ENCODE results near the gene ZNF732.
"Not testable (repeated sequence)": the region's sequence is repeated elsewhere in the genome, so short reads cannot be mapped to it uniquely, and the experiment has no call there.

The ZNF732 gene

GRCh38 chr4:253936-254756 is 51.1 kb downstream of the ZNF732 start:
- DNase-seq (ENCODE audit: low read depth) = no peak

GRCh38 chr4:252065-252601 is 53.1 kb downstream of the ZNF732 start:
- no peak for DNase-seq (ENCODE audit: low read depth)

GRCh38 chr4:244471-244870 is 60.8 kb downstream of the ZNF732 start:
- no peak for DNase-seq (ENCODE audit: low read depth)

- no peak for DNase-seq (ENCODE audit: low read depth)
These were observed 61.8 kb downstream of the ZNF732 start for GRCh38 chr4:243426-243825.

GRCh38 chr4:242121-242848 is 63.0 kb downstream of the ZNF732 start:
- DNase-seq (ENCODE audit: low read depth) = peak; percentile 39

- DNase-seq (ENCODE audit: low read depth) = not testable (repeated sequence)
These were observed 63.9 kb downstream of the ZNF732 start for GRCh38 chr4:241411-241810.

- no peak for DNase-seq (ENCODE audit: low read depth)
These were observed 69.2 kb downstream of the ZNF732 start for GRCh38 chr4:236028-236427.

GRCh38 chr4:234178-234577 is 71.1 kb downstream of the ZNF732 start:
- DNase-seq (ENCODE audit: low read depth) = no peak

GRCh38 chr4:223913-224497 is 81.3 kb downstream of the ZNF732 start:
- no peak for DNase-seq (ENCODE audit: low read depth)

All from stimulated activated CD8-positive, alpha-beta memory T cell treated with anti-CD3 and anti-CD28 coated beads, Interleukin-12 subunit alpha, Interleukin-12 subunit beta, amount 100 ng/mL, for 4 hours (primary cell).